HEK293 (cell line): ENCODE measurements around the gene RSPH1.

Experiments
- CTCF ChIA-PET: fragments of 350-600 bp; formaldehyde crosslinking; extraction: SDS; loops from one replicate; lab custom pipeline; 2021; ENCODE audit warnings: antibody characterized with exemption; lab: Yijun Ruan, JAX
- POLR2A ChIA-PET: fragments of 300-600 bp; formaldehyde crosslinking; extraction: SDS; loops from one replicate; lab custom pipeline; 2020; ENCODE audit warnings: antibody characterized with exemption, inconsistent platforms; lab: Yijun Ruan, JAX
- H3K27ac ChIP-seq: fragments of 200-500 bp; sonication (Bioruptor generic); 2 replicates; pipeline ENCODE4 v1.5.1; 2014; ENCODE audit warnings: low read depth, low read length, control low read depth, inconsistent platforms; ENCODE audit errors: extremely low read depth
- H3K36me3 ChIP-seq, 2 experiments: fragments of 200-500 bp in 1 of 2; sonication (Bioruptor generic) in 1 of 2; 1 replicate in 1 of 2; 2 replicates in 1 of 2; pipeline ENCODE4 v1.5.1; 2014 to 2017; ENCODE audit warnings: inconsistent platforms in 2 of 2, low read length in 2 of 2; ENCODE audit not compliant: control insufficient read depth in 2 of 2, insufficient read depth in 1 of 2
- H3K4me1 ChIP-seq: fragments of 200-500 bp; sonication (Bioruptor generic); 2 replicates; pipeline ENCODE4 v1.5.1; 2014; ENCODE audit warnings: mild to moderate bottlenecking, low read length, inconsistent platforms; ENCODE audit not compliant: control insufficient read depth, insufficient read depth
- H3K4me3 ChIP-seq: 2 replicates; pipeline ENCODE4 v1.5.1; 2011; ENCODE audit warnings: low read depth, mild to moderate bottlenecking, control low read depth, low read length, moderate library complexity
- H3K9me3 ChIP-seq: fragments of 200-500 bp; sonication (Bioruptor generic); 2 replicates; pipeline ENCODE4 v1.5.1; 2014; ENCODE audit warnings: low read depth, low read length, inconsistent platforms; ENCODE audit not compliant: control insufficient read depth, insufficient read depth
- EGR2 ChIP-seq: fragments of 450-650 bp; formaldehyde crosslinking; IDR thresholded peaks from 2 replicates; pipeline ENCODE4 v1.5.1; 2016; ENCODE audit warnings: low read depth, missing biosample characterization, missing genetic modification characterization
- INSM2 ChIP-seq: fragments of 450-650 bp; formaldehyde crosslinking; IDR thresholded peaks from 2 replicates; pipeline ENCODE4 v1.5.1; 2016; ENCODE audit warnings: missing biosample characterization, missing genetic modification characterization
- PRDM2 ChIP-seq: fragments of 450-650 bp; formaldehyde crosslinking; IDR thresholded peaks from 2 replicates; pipeline ENCODE4 v1.5.1; 2016; ENCODE audit warnings: missing biosample characterization, missing genetic modification characterization, borderline replicate concordance
- RBAK ChIP-seq: fragments of 450-650 bp; formaldehyde crosslinking; IDR thresholded peaks from 2 replicates; pipeline ENCODE4 v1.5.1; 2016; ENCODE audit warnings: missing biosample characterization, missing genetic modification characterization
- REPIN1 ChIP-seq: fragments of 450-650 bp; formaldehyde crosslinking; IDR thresholded peaks from 2 replicates; pipeline ENCODE4 v1.5.1; 2017; ENCODE audit warnings: missing biosample characterization, missing genetic modification characterization, low read depth
- SP2 ChIP-seq: fragments of 450-650 bp; formaldehyde crosslinking; IDR thresholded peaks from 2 replicates; pipeline ENCODE4 v1.5.1; 2016; ENCODE audit warnings: missing biosample characterization, missing genetic modification characterization
- ZFP41 ChIP-seq: fragments of 450-650 bp; formaldehyde crosslinking; IDR thresholded peaks from 2 replicates; pipeline ENCODE4 v1.5.1; 2016; ENCODE audit warnings: missing biosample characterization, missing genetic modification characterization, borderline replicate concordance
- ZNF239 ChIP-seq: fragments of 450-650 bp; formaldehyde crosslinking; IDR thresholded peaks from 2 replicates; pipeline ENCODE4 v1.5.1; 2016; ENCODE audit warnings: missing biosample characterization, missing genetic modification characterization
- ZNF426 ChIP-seq: fragments of 450-650 bp; formaldehyde crosslinking; IDR thresholded peaks from 2 replicates; pipeline ENCODE4 v1.5.1; 2017; ENCODE audit warnings: missing biosample characterization, missing genetic modification characterization, mild to moderate bottlenecking, inconsistent platforms, moderate library complexity
- ZNF548 ChIP-seq: fragments of 450-650 bp; formaldehyde crosslinking; IDR thresholded peaks from 2 replicates; pipeline ENCODE4 v1.5.1; 2016; ENCODE audit warnings: missing biosample characterization, missing genetic modification characterization
- ZSCAN23 ChIP-seq: fragments of 450-650 bp; formaldehyde crosslinking; IDR thresholded peaks from 2 replicates; pipeline ENCODE4 v1.5.1; 2016; ENCODE audit warnings: missing biosample characterization, missing genetic modification characterization

Gene RSPH1

GRCh38 chr21:42465008-42465802 lies 30.8 kb downstream of the RSPH1 start:
- peaks cover 23% of the 10 kb centered on the region for H3K4me1 ChIP-seq
- no peaks in the 10 kb centered on the region for H3K9me3 ChIP-seq
- H3K27ac ChIP-seq: no peak overlapping the region
- POLR2A ChIA-PET: no interaction called here
- no peaks in the 10 kb centered on the region for H3K36me3 ChIP-seq
- no peak overlapping the region for H3K4me3 ChIP-seq
- CTCF ChIA-PET: no interaction called here
- TF ChIP-seq PRDM2 (no peak), ZNF548 (tag by site-specific recombination) (no peak), REPIN1 (tag by site-specific recombination) (no peak), ZNF239 (tag by site-specific recombination) (no peak), INSM2 (no peak), RBAK (no peak)

GRCh38 chr21:42463861-42464515 lies 32.0 kb downstream of the RSPH1 start:
- peaks cover 22% of the 10 kb centered on the region for H3K4me1 ChIP-seq
- ChIA-PET POLR2A (interaction anchor here (0.7 kb wide), 1 partner anchor 270 kb away, joined by 3 read pairs; no protein-coding TSS in a partner anchor), CTCF (interaction anchor here (0.7 kb wide), 1 partner anchor 887 kb away, joined by 7 read pairs; no protein-coding TSS in a partner anchor)
- H3K9me3 ChIP-seq: no peaks in the 10 kb centered on the region
- H3K36me3 ChIP-seq: no peaks in the 10 kb centered on the region
- no peak for TF ChIP-seq ZSCAN23 (tag by site-specific recombination)
- peak; percentile 46 for TF ChIP-seq SP2 (tag by site-specific recombination)
- TF ChIP-seq ZNF239 (tag by site-specific recombination): no peak
- TF ChIP-seq ZNF426 (tag by site-specific recombination): no peak
- no peak for TF ChIP-seq EGR2 (tag by site-specific recombination)
- TF ChIP-seq ZFP41 (tag by site-specific recombination): no peak
- no peak overlapping the region for H3K4me3 ChIP-seq
- H3K27ac ChIP-seq: no peak overlapping the region
